Mesodermal cell (in vitro differentiated cells): ENCODE results near the gene RHBDD2.
"Not testable (repeated sequence)": the region's sequence is repeated elsewhere in the genome, so short reads cannot be mapped to it uniquely, and the experiment has no call there.

Experiments
- H3K27ac ChIP-seq: 2 replicates; pipeline ENCODE4 v1.7.0; 2013; ENCODE audit warnings: mild to moderate bottlenecking, low read depth, low read length, moderate library complexity; ENCODE audit not compliant: severe bottlenecking
- H3K36me3 ChIP-seq: 2 replicates; pipeline ENCODE4 v1.7.1; 2013; ENCODE audit warnings: mild to moderate bottlenecking, low read length, moderate library complexity; ENCODE audit not compliant: control insufficient read depth, insufficient read depth
- H3K4me1 ChIP-seq: one replicate; pipeline ENCODE4 v1.7.1; 2013; ENCODE audit warnings: mild to moderate bottlenecking, low read length; ENCODE audit not compliant: insufficient read depth, control insufficient read depth, poor library complexity, severe bottlenecking
- H3K4me3 ChIP-seq: 2 replicates; pipeline ENCODE4 v1.7.0; 2013; ENCODE audit warnings: low read length, control low read depth, mild to moderate bottlenecking; ENCODE audit not compliant: insufficient read depth, poor library complexity, severe bottlenecking; ENCODE audit errors: extremely low read depth
- H3K9me3 ChIP-seq: 2 replicates; pipeline ENCODE4 v1.7.1; 2013; ENCODE audit warnings: mild to moderate bottlenecking, low read length, moderate library complexity; ENCODE audit not compliant: control insufficient read depth
- WGBS, 2 experiments: methylation state at CpG; one replicate each; pipeline ENCODE4 v1.1.5; 2013; ENCODE audit warnings: missing lambda C conversion rate in 2 of 2; ENCODE audit not compliant: insufficient coverage in 2 of 2; 5-methylcytosine and 5-hydroxymethylcytosine counted together

Gene RHBDD2

DNA sequence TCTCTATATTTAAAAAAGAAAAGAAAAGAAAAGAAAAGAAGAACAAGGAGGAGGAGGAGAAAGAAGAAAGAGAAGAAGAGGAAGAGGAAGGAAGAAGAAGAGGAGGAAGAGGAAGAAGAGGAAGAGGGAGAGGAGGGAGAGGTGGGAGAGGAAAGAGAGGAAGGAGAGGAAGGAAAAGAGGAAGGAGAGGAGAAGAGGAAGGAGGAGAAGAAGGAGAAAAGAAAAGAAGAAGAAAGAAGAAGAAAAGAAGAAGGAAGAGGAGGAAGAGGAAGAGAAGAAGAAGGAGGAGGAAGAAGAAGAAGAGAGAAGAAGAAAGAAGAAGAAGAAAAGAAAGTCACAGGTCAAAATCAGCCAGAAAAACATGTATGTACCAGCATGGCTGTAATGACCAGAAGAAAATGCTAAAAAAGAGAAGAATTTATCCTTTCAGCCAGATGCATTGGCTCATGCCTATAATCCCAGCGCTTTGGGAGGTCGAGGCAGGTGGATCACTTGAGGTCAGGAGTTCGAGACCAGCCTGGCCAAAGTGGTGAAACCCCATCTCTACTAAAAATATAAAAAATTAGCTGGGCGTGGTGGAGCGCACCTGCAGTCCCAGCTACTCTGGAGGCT is 30.8 kb downstream of the RHBDD2 start:
- peaks cover 6% of the 10 kb centered on the region for H3K4me1 ChIP-seq
- H3K27ac ChIP-seq: no peak overlapping the region
- 94 to 100% methylated on average over 2 to 5 of the region's 5 CpGs for WGBS, 2 experiments
- no peaks in the 10 kb centered on the region for H3K36me3 ChIP-seq
- no peak overlapping the region for H3K4me3 ChIP-seq
- no peaks in the 10 kb centered on the region for H3K9me3 ChIP-seq

DNA sequence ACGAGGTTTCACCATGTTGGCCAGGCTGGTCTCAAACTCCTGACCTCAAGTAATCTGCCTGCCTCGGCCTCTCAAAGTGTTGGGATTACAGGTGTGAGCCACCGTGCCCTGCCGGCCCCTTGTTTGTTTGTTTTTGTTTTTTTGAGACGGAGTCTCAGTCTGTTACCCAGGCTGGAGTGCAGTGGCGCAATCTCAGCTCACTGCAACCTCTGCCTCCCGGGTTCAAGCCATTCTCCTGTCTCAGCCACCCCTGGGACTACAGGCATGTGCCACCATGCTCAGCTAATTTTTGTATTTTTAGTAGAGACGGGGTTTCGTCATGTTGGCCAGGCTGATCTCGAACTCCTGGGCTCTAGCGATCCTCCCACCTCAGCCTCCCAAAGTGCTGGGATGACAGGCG is 32.4 kb downstream of the RHBDD2 start:
- 87 to 92% methylated on average over 10 to 11 of the region's 12 CpGs for WGBS, 2 experiments
- not testable (repeated sequence) for H3K4me3 ChIP-seq, H3K27ac ChIP-seq, H3K36me3 ChIP-seq, H3K4me1 ChIP-seq, H3K9me3 ChIP-seq

DNA sequence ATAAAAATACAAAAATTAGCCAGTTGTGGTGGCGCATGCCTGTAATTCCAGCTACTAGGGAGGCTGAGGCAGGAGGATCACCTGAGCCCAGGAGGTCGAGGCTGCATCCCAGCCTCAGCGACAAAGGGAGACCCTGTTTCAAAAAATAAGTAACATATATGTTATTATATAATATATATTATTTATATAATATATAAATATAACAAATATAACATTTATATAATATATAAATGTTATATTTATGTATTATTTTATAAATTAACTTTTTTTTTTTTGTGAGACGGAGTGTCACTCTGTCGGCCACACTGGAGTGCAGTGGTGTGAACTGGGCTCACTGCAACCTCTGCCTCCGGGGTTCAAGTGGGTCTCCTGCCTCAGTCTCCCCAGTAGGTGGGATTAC is 34.6 kb downstream of the RHBDD2 start:
- 93% methylated on average over 3 of the region's 6 CpGs; no CpG with 5 or more reads in 1 of the 2 experiments for WGBS, 2 experiments

DNA sequence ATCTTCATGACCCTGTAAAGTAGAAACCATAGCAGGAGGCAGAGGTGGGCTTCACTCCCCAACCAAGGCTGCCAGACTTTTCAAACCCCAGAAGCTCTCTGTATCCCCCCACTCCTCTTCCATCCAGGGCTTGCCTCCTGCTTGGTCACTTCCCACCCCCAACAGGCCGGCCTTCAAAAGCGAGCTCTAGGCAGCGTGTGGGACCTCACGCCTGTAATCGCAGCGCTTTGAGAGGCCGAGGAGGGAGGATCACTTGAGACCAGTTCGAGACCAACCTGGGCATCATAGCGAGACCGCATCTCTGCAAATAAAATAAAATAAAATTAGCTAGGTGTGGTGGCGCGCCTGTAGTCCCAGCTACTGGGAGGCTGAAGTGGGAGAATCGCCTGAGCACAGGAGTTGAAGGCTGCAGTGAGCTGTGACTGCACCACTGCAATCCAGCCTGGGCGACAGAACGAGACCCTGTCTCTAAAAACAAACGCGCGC is 35.4 kb downstream of the RHBDD2 start:
- H3K4me3 ChIP-seq: peak overlapping the region; percentile 96
- H3K9me3 ChIP-seq: no peaks in the 10 kb centered on the region
- H3K27ac ChIP-seq: peak overlapping the region; percentile 71
- no peaks in the 10 kb centered on the region for H3K36me3 ChIP-seq
- WGBS, 2 experiments: 49 to 57% methylated on average over 16 to 18 of the region's 18 CpGs
- H3K4me1 ChIP-seq: peaks cover 12% of the 10 kb centered on the region

More for the DNA sequence above, 34.6 kb downstream of the RHBDD2 start:
- no peak overlapping the region for H3K27ac ChIP-seq
- peaks cover 12% of the 10 kb centered on the region for H3K4me1 ChIP-seq
- no peaks in the 10 kb centered on the region for H3K36me3 ChIP-seq
- no peak overlapping the region for H3K4me3 ChIP-seq
- no peaks in the 10 kb centered on the region for H3K9me3 ChIP-seq

DNA sequence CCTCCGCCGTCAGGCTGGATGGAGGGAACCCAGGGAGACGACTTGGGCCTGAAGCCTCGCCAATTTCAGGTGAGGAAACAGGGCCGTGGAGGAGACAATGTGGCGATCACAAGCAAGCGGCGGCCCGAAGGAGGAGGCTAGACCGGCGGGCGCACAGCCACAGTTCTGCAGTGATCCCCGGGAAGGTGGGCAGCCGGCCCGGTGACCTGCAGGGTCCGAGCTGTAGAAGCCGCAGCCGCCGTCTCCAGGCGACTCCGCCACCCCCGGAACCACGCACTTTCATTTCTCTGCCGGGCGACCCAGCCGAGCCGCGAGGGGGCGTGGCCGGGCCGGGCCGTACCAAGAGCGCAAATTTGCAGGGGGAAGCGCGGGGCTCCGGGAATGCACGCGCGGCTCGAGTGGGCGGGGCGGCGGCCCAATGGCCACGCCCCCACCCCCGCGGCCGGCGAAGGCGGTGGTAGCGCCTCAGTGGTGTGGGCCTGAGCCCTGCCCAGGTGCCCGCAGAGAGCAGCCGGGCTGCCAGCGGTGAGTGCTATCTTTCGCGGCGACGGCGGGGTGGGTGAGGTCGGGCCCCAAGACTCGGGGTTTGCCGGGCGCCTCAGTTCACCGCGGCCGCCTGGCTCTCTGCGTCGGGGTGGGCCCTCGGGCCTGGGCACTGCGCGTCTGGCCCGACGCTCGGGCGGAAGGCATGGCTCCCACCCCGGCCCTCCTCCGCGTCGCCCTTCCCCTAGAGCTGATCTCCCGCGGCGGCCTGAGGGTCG is 36.0 kb downstream of the RHBDD2 start, which contains the start of gene POR:
POR (plus strand) TSS at position 501 of the 761 bp plus-strand sequence. CDS start 38,847 bp downstream, outside the sequence.
- H3K9me3 ChIP-seq: no peaks in the 10 kb centered on the region
- H3K4me3 ChIP-seq: peak within 1 kb of the TSS; percentile 96
- H3K36me3 ChIP-seq: no peaks in the 10 kb centered on the region
- peak within 1 kb of the TSS; percentile 71 for H3K27ac ChIP-seq
- peaks cover 12% of the 10 kb centered on the region for H3K4me1 ChIP-seq
- WGBS, 2 experiments: 0% methylated on average over 74 to 76 of the region's 82 CpGs

DNA sequence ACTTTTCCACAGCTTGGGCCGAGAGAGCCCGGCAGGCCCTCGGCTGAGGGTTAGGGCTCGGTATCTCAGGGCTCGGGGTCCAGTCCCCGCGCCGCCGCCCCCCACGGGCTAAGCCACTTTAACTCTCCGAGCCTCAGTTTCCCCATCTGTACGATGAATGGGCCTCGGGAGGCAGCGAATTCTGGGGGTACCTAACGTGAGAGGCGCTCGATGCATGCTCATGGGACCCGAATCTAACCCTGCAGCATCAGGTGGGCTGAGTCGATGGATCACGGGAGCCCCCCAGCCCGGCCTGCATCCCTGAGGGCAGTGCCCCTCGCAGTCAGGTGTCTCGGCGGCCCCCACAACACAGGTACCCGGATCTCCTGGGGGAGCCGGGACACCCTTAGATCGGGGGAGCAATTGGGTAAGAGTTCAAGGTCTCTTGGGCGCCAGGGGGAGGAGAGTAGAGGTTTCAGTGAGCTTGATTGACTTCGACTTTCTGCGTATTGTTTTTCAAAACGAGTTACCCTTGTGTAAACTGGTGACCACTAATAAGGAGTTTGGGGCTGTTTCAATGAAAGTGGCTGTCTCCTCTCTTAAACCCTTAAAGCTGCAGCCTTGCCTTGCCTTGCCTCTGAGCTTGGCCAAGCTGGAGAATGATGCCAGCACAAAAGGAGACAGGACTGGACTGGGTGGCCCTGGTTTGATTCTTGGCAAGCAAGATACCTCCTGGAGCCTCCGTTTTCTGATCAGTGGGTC is 36.8 kb downstream of the RHBDD2 start:
- Histone ChIP-seq H3K36me3 (no peaks in the 10 kb centered on the region), H3K27ac (no peak overlapping the region), H3K4me1 (peaks cover 12% of the 10 kb centered on the region), H3K9me3 (no peaks in the 10 kb centered on the region), H3K4me3 (peak overlapping the region; percentile 96)
- WGBS, 2 experiments: 1 to 2% methylated on average over 18 to 26 of the region's 32 CpGs

DNA sequence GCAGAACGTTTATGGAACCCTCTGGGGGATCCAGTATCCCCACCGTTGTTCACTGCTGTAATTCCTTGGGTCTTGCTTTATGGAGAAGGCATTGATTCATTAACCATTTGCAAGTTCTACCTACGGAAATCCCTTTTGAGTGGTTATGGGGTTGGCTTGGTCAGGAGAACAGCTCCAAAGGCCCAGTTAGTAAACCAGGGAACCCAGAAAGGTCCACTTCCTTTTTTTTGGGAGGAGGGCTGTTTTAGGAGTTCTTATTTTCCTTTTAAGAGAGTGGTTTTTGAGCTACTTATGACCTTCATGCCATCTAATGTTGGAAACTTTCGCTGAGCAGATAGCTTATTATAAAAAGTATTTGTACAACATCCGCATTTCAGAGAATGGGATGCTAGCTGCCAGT is 37.4 kb downstream of the RHBDD2 start:
- 53 to 57% methylated on average over 1 to 4 of the region's 5 CpGs for WGBS, 2 experiments
- H3K36me3 ChIP-seq: no peaks in the 10 kb centered on the region
- H3K4me1 ChIP-seq: peaks cover 12% of the 10 kb centered on the region
- no peak overlapping the region for H3K27ac ChIP-seq
- no peaks in the 10 kb centered on the region for H3K9me3 ChIP-seq
- peak overlapping the region; percentile 96 for H3K4me3 ChIP-seq

DNA sequence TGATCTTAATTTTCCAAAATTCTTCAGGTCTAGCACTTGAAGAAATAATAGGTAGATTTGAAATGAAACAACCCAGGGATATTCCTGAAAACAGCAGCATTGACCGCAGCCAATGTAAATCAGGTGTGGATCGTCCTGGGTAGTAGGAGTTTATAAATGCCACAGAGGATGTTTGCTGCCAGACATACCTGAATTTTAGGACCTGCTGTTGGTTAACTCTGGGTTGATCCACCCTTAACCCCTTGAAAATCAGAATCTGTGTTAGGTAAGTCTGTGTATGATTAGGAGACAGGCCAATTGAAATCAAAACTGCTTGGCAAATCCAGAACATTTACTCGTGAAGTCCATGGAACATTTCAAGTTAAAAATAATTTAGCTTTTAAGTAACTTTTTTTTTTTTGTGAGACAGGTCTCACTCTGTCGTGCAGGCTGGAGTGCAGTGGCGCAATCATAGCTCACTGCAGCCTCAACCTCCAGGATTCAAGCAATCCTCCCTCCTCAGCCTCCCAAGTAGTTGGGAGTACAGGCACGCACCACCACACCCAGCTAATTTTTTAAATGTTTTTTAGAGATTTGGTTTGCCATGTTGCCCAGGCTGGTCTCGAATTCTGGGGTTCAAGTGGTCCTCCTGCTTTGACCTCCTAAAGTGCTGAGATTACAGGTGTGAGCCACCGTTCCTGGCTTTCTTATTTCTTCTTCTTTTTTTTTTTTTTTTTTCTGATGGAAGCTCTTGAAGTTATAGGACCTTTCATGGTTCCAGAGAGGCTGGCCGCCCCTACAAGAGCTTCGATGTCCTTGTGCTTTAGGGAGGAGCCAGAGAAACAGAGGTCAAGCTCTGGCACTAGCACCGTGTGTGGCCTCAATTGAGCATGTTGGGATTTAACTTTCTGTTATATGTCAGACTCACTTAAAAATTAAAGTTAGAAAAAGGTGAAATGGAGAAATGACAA is 38.1 kb downstream of the RHBDD2 start:
- no peak overlapping the region for H3K4me3 ChIP-seq
- H3K9me3 ChIP-seq: no peaks in the 10 kb centered on the region
- H3K27ac ChIP-seq: no peak overlapping the region
- WGBS, 2 experiments: 88 to 91% methylated on average over 4 to 7 of the region's 11 CpGs
- peaks cover 12% of the 10 kb centered on the region for H3K4me1 ChIP-seq
- no peaks in the 10 kb centered on the region for H3K36me3 ChIP-seq

DNA sequence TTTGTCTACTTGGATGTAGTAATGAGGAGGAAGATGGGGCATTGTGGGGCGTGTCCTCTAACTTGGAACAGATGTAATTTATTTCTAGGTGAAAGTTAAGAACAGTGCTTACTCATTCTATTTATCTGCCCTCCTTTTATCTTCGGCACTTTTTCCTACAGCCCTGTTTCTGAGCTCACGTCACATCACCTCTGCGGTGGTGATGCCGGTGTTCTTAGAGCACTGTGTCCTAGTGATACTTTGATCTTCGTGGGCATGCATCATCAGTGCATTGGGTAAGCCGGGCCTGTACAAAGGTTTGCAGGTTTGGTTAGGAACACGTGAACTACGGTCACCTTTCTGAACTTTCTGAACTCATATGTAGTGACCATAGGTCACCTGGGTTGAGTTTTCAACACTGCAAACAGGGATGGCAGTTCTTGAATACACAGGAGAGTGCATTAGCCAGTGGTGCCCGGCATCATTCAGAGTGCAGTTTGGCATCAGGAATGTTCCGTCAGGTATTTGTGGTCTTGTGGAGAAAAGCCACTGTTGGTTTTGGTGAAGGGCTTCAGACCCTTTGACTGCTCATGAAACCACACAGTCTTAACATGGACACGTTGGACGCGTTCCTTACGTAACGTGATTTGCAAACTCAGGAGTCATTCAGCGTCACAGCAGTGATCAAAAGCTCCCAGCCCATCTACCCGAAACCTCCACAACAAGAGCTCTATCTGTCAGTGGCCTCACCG is 41.8 kb downstream of the RHBDD2 start:
- Histone ChIP-seq H3K36me3 (peaks cover 3% of the 10 kb centered on the region), H3K27ac (no peak overlapping the region), H3K9me3 (no peaks in the 10 kb centered on the region), H3K4me1 (peaks cover 6% of the 10 kb centered on the region), H3K4me3 (no peak overlapping the region)
- WGBS, 2 experiments: 94 to 95% methylated on average over 18 of the region's 19 CpGs
